GM23338 (cell line): ENCODE measurements around the gene SMOC1. TPM values are rescaled to one million over a fixed set of nuclear protein-coding genes. Genes with fewer than 3 reads are reported as not detected.

ENCODE experiments used
- ATAC-seq: fragments of 200-7000 bp; cut with Tn5 transposase; 3 replicates; pipeline ENCODE4 v1.9.1; 2020
- DNase-seq: peaks from one replicate; pipeline ENCODE4 v3.0.0-alpha.2; 2015; ENCODE audit warnings: low spot score
- H2AFZ ChIP-seq: fragments of 200-600 bp; sonication (generic); 2 replicates; pipeline ENCODE4 v1.8.0; 2016; ENCODE audit warnings: antibody characterized with exemption, mild to moderate bottlenecking, moderate library complexity
- H3F3A ChIP-seq: fragments of 200-600 bp; sonication (generic); replicated peaks from 2 replicates; pipeline ENCODE4 v1.8.0; 2017; ENCODE audit warnings: antibody characterized with exemption, mixed run types, low read depth
- H3K27ac ChIP-seq: fragments of 200-600 bp; sonication (generic); 2 replicates; pipeline ENCODE4 v1.6.1; 2016; ENCODE audit warnings: low read depth
- H3K27me3 ChIP-seq: fragments of 200-600 bp; sonication (generic); 2 replicates; pipeline ENCODE4 v1.8.0; 2016; ENCODE audit warnings: mild to moderate bottlenecking, mixed run types, moderate library complexity; ENCODE audit not compliant: insufficient read depth
- H3K36me3 ChIP-seq: fragments of 200-600 bp; sonication (generic); 2 replicates; pipeline ENCODE4 v1.8.0; 2016; ENCODE audit warnings: mild to moderate bottlenecking; ENCODE audit not compliant: insufficient read depth
- H3K4me1 ChIP-seq: fragments of 200-600 bp; sonication (generic); 2 replicates; pipeline ENCODE4 v1.8.0; 2016; ENCODE audit warnings: mild to moderate bottlenecking, moderate library complexity; ENCODE audit not compliant: insufficient read depth
- H3K4me2 ChIP-seq: fragments of 200-600 bp; sonication (generic); 2 replicates; pipeline ENCODE4 v1.7.1; 2017; ENCODE audit warnings: mixed run types
- H3K4me3 ChIP-seq: fragments of 200-600 bp; sonication (generic); 2 replicates; pipeline ENCODE4 v1.6.1; 2016; ENCODE audit warnings: mixed run types
- H3K79me2 ChIP-seq: fragments of 200-600 bp; sonication (generic); replicated peaks from 2 replicates; pipeline ENCODE4 v1.8.0; 2017; ENCODE audit warnings: mild to moderate bottlenecking; ENCODE audit not compliant: insufficient read depth
- H3K9me2 ChIP-seq: fragments of 200-600 bp; sonication (generic); 2 replicates; pipeline ENCODE4 v1.8.0; 2017; ENCODE audit not compliant: insufficient read depth
- H4K20me1 ChIP-seq: fragments of 200-600 bp; sonication (generic); replicated peaks from 2 replicates; pipeline ENCODE4 v1.8.0; 2017; ENCODE audit warnings: mild to moderate bottlenecking; ENCODE audit not compliant: insufficient read depth
- H3K27ac Mint-ChIP-seq: 2 replicates; pipeline ENCODE4 v1.8.0; 2020; ENCODE audit warnings: inconsistent platforms, mild to moderate bottlenecking, moderate library complexity, mixed read lengths
- H3K27me3 Mint-ChIP-seq: 3 replicates; pipeline ENCODE4 v1.8.0; 2022; ENCODE audit warnings: low read depth, mild to moderate bottlenecking, moderate library complexity, mixed read lengths, inconsistent platforms; ENCODE audit not compliant: insufficient read depth, poor library complexity
- H3K36me3 Mint-ChIP-seq: 3 replicates; pipeline ENCODE4 v1.8.0; 2021; ENCODE audit warnings: low read depth, mild to moderate bottlenecking, inconsistent platforms, moderate library complexity, mixed read lengths
- H3K4me1 Mint-ChIP-seq: 3 replicates; pipeline ENCODE4 v1.8.0; 2020; ENCODE audit warnings: mild to moderate bottlenecking, inconsistent platforms, mixed read lengths
- H3K4me3 Mint-ChIP-seq: 3 replicates; pipeline ENCODE4 v1.8.0; 2021; ENCODE audit warnings: moderate library complexity, mild to moderate bottlenecking, inconsistent platforms, mixed read lengths
- H3K9me3 Mint-ChIP-seq: 3 replicates; pipeline ENCODE4 v1.8.0; 2020; ENCODE audit warnings: moderate library complexity, mild to moderate bottlenecking, inconsistent platforms, mixed read lengths
- CREB1 ChIP-seq: fragments of 250-450 bp; sonication (Bioruptor Pico); IDR thresholded peaks from 2 replicates; pipeline ENCODE4 v1.5.0; 2020; ENCODE audit warnings: low read depth, mild to moderate bottlenecking, moderate library complexity
- EZH2 ChIP-seq: fragments of 200-600 bp; sonication (generic); IDR thresholded peaks from one replicate; pipeline ENCODE4 v1.8.0; 2017; ENCODE audit warnings: antibody characterized with exemption, mild to moderate bottlenecking, low read depth; ENCODE audit not compliant: unreplicated experiment
- EZH2phosphoT487 ChIP-seq: fragments of 200-600 bp; sonication (generic); IDR thresholded peaks from one replicate; pipeline ENCODE4 v1.8.1; 2018; ENCODE audit warnings: antibody characterized with exemption; ENCODE audit not compliant: unreplicated experiment
- JUNB ChIP-seq: IDR thresholded peaks from one replicate; pipeline ENCODE4 v1.6.1; 2016; ENCODE audit warnings: antibody characterized with exemption; ENCODE audit not compliant: unreplicated experiment
- NANOG ChIP-seq: IDR thresholded peaks from 2 replicates; pipeline ENCODE4 v1.6.1; 2016; ENCODE audit warnings: antibody characterized with exemption, borderline replicate concordance
- POLR2AphosphoS5 ChIP-seq: IDR thresholded peaks from 2 replicates; pipeline ENCODE4 v1.6.1; 2016; ENCODE audit warnings: antibody characterized with exemption, low read depth
- STAT1 ChIP-seq: IDR thresholded peaks from one replicate; pipeline ENCODE4 v1.6.1; 2016; ENCODE audit warnings: antibody characterized with exemption; ENCODE audit not compliant: unreplicated experiment
- ZNF114 ChIP-seq: fragments of 250-450 bp; sonication (Bioruptor Pico); IDR thresholded peaks from 2 replicates; pipeline ENCODE4 v1.5.0; 2020; ENCODE audit warnings: mild to moderate bottlenecking, moderate library complexity
- ZNF331 ChIP-seq: fragments of 250-450 bp; sonication (Bioruptor Pico); IDR thresholded peaks from 2 replicates; pipeline ENCODE4 v1.5.0; 2020; ENCODE audit warnings: low read depth, mild to moderate bottlenecking, moderate library complexity
- polyA plus RNA-seq: library from polyadenylated mRNA; unstranded; fragments of >200 nt; fragmentation: Nextera tagmentation; extraction: Ambion mirVana; gene quantifications from 2 replicates; pipeline ENCODE4 v1.2.1, GENCODE V29; 2016
- total RNA-seq: library from RNA; depleted of rRNA; stranded (reverse); fragments of >200 nt; shearing (Covaris generic); gene quantifications from 2 replicates; pipeline ENCODE4 v1.2.3, GENCODE V29; 2014
- TF ChIP-seq, protein P1 (sequence below), 2 experiments: fragments of 200-600 bp in 1 of 2; sonication (generic) in 1 of 2; conservative IDR thresholded peaks; 2 replicates each; pipeline versions ENCODE4 v1.5.1 to v1.6.1; 2016 to 2017; ENCODE audit warnings: antibody characterized with exemption in 2 of 2, low read depth in 2 of 2, mild to moderate bottlenecking in 2 of 2, moderate library complexity in 1 of 2
- TF ChIP-seq, protein P2 (sequence below): fragments of 250-450 bp; sonication (Bioruptor Pico); IDR thresholded peaks from 2 replicates; pipeline ENCODE4 v1.5.0; 2020; ENCODE audit warnings: mild to moderate bottlenecking, moderate library complexity
- TF ChIP-seq, protein P3 (sequence below): IDR thresholded peaks from 2 replicates; pipeline ENCODE4 v1.6.1; 2016; ENCODE audit warnings: antibody characterized with exemption
- TF ChIP-seq, protein P4 (sequence below): IDR thresholded peaks from one replicate; pipeline ENCODE4 v1.6.1; 2018; ENCODE audit warnings: antibody characterized with exemption; ENCODE audit not compliant: unreplicated experiment

SMOC1 gene
- total and polyA plus RNA-seq, 2 experiments from 2014 or later = 0.79 to 1.6 TPM

DNA sequence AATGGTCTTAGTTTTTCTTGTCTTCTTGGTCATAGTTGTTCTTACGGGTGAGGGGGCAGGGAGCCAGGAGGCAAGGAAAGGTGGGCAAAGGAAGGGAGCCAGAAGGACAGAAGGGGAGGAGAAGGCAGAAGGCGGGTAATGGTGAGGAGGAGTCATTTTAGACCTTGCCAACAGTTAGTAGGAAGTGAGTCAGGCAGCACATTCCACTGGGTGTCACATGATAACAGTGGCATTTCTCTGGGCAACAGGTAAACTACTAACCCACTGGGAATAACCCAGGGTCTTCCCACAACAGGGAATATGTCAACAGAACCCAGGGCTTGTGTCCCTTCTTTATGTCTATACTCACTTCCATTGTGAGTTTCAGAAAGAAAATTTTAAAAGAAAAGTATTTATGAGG, 181.9 kb downstream of the SMOC1 start:
- no peaks in the 10 kb centered on the region for H3K36me3 Mint-ChIP-seq
- ATAC-seq (no peak), DNase-seq (no peak)
- no peak overlapping the region for H3K27ac Mint-ChIP-seq
- no peaks in the 10 kb centered on the region for H3K9me3 Mint-ChIP-seq
- H3K79me2 ChIP-seq = no peaks in the 10 kb centered on the region
- peaks cover 6% of the 10 kb centered on the region for H3K4me1 Mint-ChIP-seq
- no peak overlapping the region for H3K4me3 ChIP-seq
- no peak overlapping the region for H3K4me2 ChIP-seq
- peaks cover 6% of the 10 kb centered on the region for H3K4me1 ChIP-seq
- no peak overlapping the region for H3K4me3 Mint-ChIP-seq
- H3K9me2 ChIP-seq = peaks cover 19% of the 10 kb centered on the region; the same call in 1 of the 2 replicates
- no peaks in the 10 kb centered on the region for H4K20me1 ChIP-seq
- TF ChIP-seq JUNB (no peak), EZH2phosphoT487 (no peak), ZNF114 (CRISPR knock-in tag) (no peak), STAT1 (no peak), NANOG (no peak), ZNF331 (no peak), POLR2AphosphoS5 (no peak), EZH2 (no peak), CREB1 (CRISPR knock-in tag) (no peak)
- TF ChIP-seq, protein P1, sequence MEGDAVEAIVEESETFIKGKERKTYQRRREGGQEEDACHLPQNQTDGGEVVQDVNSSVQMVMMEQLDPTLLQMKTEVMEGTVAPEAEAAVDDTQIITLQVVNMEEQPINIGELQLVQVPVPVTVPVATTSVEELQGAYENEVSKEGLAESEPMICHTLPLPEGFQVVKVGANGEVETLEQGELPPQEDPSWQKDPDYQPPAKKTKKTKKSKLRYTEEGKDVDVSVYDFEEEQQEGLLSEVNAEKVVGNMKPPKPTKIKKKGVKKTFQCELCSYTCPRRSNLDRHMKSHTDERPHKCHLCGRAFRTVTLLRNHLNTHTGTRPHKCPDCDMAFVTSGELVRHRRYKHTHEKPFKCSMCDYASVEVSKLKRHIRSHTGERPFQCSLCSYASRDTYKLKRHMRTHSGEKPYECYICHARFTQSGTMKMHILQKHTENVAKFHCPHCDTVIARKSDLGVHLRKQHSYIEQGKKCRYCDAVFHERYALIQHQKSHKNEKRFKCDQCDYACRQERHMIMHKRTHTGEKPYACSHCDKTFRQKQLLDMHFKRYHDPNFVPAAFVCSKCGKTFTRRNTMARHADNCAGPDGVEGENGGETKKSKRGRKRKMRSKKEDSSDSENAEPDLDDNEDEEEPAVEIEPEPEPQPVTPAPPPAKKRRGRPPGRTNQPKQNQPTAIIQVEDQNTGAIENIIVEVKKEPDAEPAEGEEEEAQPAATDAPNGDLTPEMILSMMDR (conservative IDR thresholded peaks at IDR 0.05; ENCODE audit: low read depth in 2 of 2) = no peak
- TF ChIP-seq, protein P2, sequence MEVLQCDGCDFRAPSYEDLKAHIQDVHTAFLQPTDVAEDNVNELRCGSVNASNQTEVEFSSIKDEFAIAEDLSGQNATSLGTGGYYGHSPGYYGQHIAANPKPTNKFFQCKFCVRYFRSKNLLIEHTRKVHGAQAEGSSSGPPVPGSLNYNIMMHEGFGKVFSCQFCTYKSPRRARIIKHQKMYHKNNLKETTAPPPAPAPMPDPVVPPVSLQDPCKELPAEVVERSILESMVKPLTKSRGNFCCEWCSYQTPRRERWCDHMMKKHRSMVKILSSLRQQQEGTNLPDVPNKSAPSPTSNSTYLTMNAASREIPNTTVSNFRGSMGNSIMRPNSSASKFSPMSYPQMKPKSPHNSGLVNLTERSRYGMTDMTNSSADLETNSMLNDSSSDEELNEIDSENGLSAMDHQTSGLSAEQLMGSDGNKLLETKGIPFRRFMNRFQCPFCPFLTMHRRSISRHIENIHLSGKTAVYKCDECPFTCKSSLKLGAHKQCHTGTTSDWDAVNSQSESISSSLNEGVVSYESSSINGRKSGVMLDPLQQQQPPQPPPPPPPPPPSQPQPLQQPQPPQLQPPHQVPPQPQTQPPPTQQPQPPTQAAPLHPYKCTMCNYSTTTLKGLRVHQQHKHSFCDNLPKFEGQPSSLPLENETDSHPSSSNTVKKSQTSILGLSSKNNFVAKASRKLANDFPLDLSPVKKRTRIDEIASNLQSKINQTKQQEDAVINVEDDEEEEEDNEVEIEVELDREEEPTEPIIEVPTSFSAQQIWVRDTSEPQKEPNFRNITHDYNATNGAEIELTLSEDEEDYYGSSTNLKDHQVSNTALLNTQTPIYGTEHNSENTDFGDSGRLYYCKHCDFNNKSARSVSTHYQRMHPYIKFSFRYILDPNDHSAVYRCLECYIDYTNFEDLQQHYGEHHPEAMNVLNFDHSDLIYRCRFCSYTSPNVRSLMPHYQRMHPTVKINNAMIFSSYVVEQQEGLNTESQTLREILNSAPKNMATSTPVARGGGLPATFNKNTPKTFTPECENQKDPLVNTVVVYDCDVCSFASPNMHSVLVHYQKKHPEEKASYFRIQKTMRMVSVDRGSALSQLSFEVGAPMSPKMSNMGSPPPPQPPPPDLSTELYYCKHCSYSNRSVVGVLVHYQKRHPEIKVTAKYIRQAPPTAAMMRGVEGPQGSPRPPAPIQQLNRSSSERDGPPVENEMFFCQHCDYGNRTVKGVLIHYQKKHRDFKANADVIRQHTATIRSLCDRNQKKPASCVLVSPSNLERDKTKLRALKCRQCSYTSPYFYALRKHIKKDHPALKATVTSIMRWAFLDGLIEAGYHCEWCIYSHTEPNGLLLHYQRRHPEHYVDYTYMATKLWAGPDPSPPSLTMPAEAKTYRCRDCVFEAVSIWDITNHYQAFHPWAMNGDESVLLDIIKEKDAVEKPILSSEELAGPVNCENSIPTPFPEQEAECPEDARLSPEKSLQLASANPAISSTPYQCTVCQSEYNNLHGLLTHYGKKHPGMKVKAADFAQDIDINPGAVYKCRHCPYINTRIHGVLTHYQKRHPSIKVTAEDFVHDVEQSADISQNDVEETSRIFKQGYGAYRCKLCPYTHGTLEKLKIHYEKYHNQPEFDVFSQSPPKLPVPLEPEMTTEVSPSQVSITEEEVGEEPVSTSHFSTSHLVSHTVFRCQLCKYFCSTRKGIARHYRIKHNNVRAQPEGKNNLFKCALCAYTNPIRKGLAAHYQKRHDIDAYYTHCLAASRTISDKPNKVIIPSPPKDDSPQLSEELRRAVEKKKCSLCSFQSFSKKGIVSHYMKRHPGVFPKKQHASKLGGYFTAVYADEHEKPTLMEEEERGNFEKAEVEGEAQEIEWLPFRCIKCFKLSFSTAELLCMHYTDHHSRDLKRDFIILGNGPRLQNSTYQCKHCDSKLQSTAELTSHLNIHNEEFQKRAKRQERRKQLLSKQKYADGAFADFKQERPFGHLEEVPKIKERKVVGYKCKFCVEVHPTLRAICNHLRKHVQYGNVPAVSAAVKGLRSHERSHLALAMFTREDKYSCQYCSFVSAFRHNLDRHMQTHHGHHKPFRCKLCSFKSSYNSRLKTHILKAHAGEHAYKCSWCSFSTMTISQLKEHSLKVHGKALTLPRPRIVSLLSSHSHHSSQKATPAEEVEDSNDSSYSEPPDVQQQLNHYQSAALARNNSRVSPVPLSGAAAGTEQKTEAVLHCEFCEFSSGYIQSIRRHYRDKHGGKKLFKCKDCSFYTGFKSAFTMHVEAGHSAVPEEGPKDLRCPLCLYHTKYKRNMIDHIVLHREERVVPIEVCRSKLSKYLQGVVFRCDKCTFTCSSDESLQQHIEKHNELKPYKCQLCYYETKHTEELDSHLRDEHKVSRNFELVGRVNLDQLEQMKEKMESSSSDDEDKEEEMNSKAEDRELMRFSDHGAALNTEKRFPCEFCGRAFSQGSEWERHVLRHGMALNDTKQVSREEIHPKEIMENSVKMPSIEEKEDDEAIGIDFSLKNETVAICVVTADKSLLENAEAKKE (CRISPR knock-in tag) = no peak
- TF ChIP-seq, protein P3, sequence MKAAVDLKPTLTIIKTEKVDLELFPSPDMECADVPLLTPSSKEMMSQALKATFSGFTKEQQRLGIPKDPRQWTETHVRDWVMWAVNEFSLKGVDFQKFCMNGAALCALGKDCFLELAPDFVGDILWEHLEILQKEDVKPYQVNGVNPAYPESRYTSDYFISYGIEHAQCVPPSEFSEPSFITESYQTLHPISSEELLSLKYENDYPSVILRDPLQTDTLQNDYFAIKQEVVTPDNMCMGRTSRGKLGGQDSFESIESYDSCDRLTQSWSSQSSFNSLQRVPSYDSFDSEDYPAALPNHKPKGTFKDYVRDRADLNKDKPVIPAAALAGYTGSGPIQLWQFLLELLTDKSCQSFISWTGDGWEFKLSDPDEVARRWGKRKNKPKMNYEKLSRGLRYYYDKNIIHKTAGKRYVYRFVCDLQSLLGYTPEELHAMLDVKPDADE = no peak
- TF ChIP-seq, protein P4, sequence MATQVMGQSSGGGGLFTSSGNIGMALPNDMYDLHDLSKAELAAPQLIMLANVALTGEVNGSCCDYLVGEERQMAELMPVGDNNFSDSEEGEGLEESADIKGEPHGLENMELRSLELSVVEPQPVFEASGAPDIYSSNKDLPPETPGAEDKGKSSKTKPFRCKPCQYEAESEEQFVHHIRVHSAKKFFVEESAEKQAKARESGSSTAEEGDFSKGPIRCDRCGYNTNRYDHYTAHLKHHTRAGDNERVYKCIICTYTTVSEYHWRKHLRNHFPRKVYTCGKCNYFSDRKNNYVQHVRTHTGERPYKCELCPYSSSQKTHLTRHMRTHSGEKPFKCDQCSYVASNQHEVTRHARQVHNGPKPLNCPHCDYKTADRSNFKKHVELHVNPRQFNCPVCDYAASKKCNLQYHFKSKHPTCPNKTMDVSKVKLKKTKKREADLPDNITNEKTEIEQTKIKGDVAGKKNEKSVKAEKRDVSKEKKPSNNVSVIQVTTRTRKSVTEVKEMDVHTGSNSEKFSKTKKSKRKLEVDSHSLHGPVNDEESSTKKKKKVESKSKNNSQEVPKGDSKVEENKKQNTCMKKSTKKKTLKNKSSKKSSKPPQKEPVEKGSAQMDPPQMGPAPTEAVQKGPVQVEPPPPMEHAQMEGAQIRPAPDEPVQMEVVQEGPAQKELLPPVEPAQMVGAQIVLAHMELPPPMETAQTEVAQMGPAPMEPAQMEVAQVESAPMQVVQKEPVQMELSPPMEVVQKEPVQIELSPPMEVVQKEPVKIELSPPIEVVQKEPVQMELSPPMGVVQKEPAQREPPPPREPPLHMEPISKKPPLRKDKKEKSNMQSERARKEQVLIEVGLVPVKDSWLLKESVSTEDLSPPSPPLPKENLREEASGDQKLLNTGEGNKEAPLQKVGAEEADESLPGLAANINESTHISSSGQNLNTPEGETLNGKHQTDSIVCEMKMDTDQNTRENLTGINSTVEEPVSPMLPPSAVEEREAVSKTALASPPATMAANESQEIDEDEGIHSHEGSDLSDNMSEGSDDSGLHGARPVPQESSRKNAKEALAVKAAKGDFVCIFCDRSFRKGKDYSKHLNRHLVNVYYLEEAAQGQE = no peak
- H3F3A ChIP-seq = no peaks in the 10 kb centered on the region
- no peaks in the 10 kb centered on the region for H3K27me3 ChIP-seq
- peaks cover 6% of the 10 kb centered on the region for H3K27me3 Mint-ChIP-seq
- H3K27ac ChIP-seq = no peak overlapping the region
- no peak overlapping the region; the same call in 1 of the 2 replicates for H2AFZ ChIP-seq
- no peaks in the 10 kb centered on the region for H3K36me3 ChIP-seq
